ENCODE data around the gene KRTAP5-6.

- no peak for TF ChIP-seq CTCF (IDR thresholded peaks at IDR 0.05)
- no peak for TF ChIP-seq POLR2AphosphoS5 (IDR thresholded peaks at IDR 0.05; ENCODE audit: insufficient read depth in 1 of 2, low read depth in 1 of 2)
- TF ChIP-seq POLR2A (IDR thresholded peaks at IDR 0.05) = no peak
Observed at GRCh38 chr11:1714908-1715885, 18.2 kb downstream of the KRTAP5-6 start.

Measured in vagina (tissue), 2 donors.